Liver (tissue), 3 donors: Measurements from ENCODE around the gene MED22.

Source experiments
- ATF3 ChIP-seq: IDR thresholded peaks from 2 replicates; pipeline ENCODE4 v1.6.1; 2016; ENCODE audit warnings: antibody characterized with exemption
- CTCF ChIP-seq: fragments of 150-350 bp; IDR thresholded peaks from 2 replicates; pipeline ENCODE4 v1.5.1; 2017; ENCODE audit warnings: improper control_type of control experiment, low read depth, low read length; ENCODE audit not compliant: missing input control
- EGR1 ChIP-seq, 2 donors: IDR thresholded peaks; 2 replicates each; pipeline ENCODE4 v1.6.1; 2016 to 2018; ENCODE audit warnings: antibody characterized with exemption in 2 of 2, low read depth in 2 of 2
- FOXA1 ChIP-seq: IDR thresholded peaks from 2 replicates; pipeline ENCODE4 v1.6.1; 2016; ENCODE audit warnings: antibody characterized with exemption
- GABPA ChIP-seq, 2 donors: IDR thresholded peaks in 1 of 2; conservative IDR thresholded peaks in 1 of 2; 2 replicates each; pipeline ENCODE4 v1.6.1; 2016; ENCODE audit warnings: antibody characterized with exemption in 2 of 2, mild to moderate bottlenecking in 1 of 2, moderate library complexity in 1 of 2
- JUND ChIP-seq, 2 donors: IDR thresholded peaks; 2 replicates each; pipeline ENCODE4 v1.6.1; 2016; ENCODE audit warnings: antibody characterized with exemption in 2 of 2
- MAX ChIP-seq: IDR thresholded peaks from 2 replicates; pipeline ENCODE4 v1.6.1; 2016; ENCODE audit warnings: antibody characterized with exemption
- RAD21 ChIP-seq, 2 donors: IDR thresholded peaks; 2 replicates each; pipeline ENCODE4 v1.6.1; 2016; ENCODE audit warnings: antibody characterized with exemption in 2 of 2, mild to moderate bottlenecking in 2 of 2
- REST ChIP-seq: IDR thresholded peaks from 2 replicates; pipeline ENCODE4 v1.6.1; 2016; ENCODE audit warnings: antibody characterized with exemption, mild to moderate bottlenecking
- SP1 ChIP-seq: IDR thresholded peaks from 2 replicates; pipeline ENCODE4 v1.6.1; 2018; ENCODE audit warnings: antibody characterized with exemption, mild to moderate bottlenecking
- TAF1 ChIP-seq: conservative IDR thresholded peaks from 2 replicates; pipeline ENCODE4 v1.6.1; 2016; ENCODE audit warnings: antibody characterized with exemption, mild to moderate bottlenecking
- YY1 ChIP-seq: IDR thresholded peaks from 2 replicates; pipeline ENCODE4 v1.6.1; 2016; ENCODE audit warnings: antibody characterized with exemption, mild to moderate bottlenecking
- ZBTB33 ChIP-seq: IDR thresholded peaks from 2 replicates; pipeline ENCODE4 v1.6.1; 2016; ENCODE audit warnings: antibody characterized with exemption
- donor health status: healthy.
- donor health status: healthy.

- TF ChIP-seq CTCF = no peak
- no peak for TF ChIP-seq MAX
- TF ChIP-seq ATF3 = no peak
- no peak for TF ChIP-seq REST
- no peak for TF ChIP-seq ZBTB33
- no peak for TF ChIP-seq SP1
- TF ChIP-seq FOXA1 = no peak
- TF ChIP-seq YY1 = no peak
- no peak for TF ChIP-seq TAF1
- TF ChIP-seq RAD21 (IDR thresholded peaks at IDR 0.05) = no peak
- no peak for TF ChIP-seq JUND (IDR thresholded peaks at IDR 0.05)
- TF ChIP-seq GABPA (IDR thresholded peaks at IDR 0.05 in 1 of 2, conservative IDR thresholded peaks at IDR 0.05 in 1 of 2) = no peak
- TF ChIP-seq EGR1 (IDR thresholded peaks at IDR 0.05; ENCODE audit: low read depth in 2 of 2) = no peak
These were observed 16.1 kb downstream of the MED22 start for GRCh38 chr9:133331641-133332380.
